Stomach (tissue), 9 donors: Measurements from ENCODE around the gene POLR3K. TPM values are rescaled to one million over a fixed set of nuclear protein-coding genes. Genes with fewer than 3 reads are reported as not detected.

Experiments used
- DNase-seq, 2 donors: peaks; one replicate each; pipeline versions ENCODE4 v3.0.0 to v3.0.0-alpha.2; 2013 to 2019
- H3K27ac ChIP-seq, 5 donors: fragments of 200-600 bp in 4 of 5; sonication (generic) in 4 of 5; one replicate each; pipeline ENCODE4 v1.5.1; 2013 to 2019; ENCODE audit warnings: mild to moderate bottlenecking in 1 of 5, moderate library complexity in 1 of 5
- H3K27me3 ChIP-seq, 3 donors: fragments of 200-600 bp; sonication (generic); one replicate each; pipeline ENCODE4 v1.5.1; 2017 to 2019; ENCODE audit warnings: mixed run types in 1 of 3
- H3K36me3 ChIP-seq, 4 donors: fragments of 200-600 bp; sonication (generic); 1 replicate in 3 of 4; 2 replicates in 1 of 4; pipeline ENCODE4 v1.5.1; 2016 to 2019
- H3K4me1 ChIP-seq, 4 donors: fragments of 200-600 bp; sonication (generic); one replicate each; pipeline ENCODE4 v1.5.1; 2016 to 2019
- H3K4me3 ChIP-seq, 4 donors: fragments of 200-600 bp; sonication (generic) in 3 of 4; one replicate each; pipeline ENCODE4 v1.5.1; 2016 to 2019; ENCODE audit warnings: mild to moderate bottlenecking in 1 of 4
- H3K9me3 ChIP-seq, 4 donors: fragments of 200-600 bp; sonication (generic); one replicate each; pipeline ENCODE4 v1.5.1; 2016 to 2019
- EP300 ChIP-seq: sonication (generic); formaldehyde crosslinking; IDR thresholded peaks from one replicate; pipeline ENCODE4 v1.6.1; 2017; ENCODE audit warnings: antibody characterized with exemption
- POLR2A ChIP-seq, 4 donors: fragments of 450-650 bp; IDR thresholded peaks; one replicate each; pipeline ENCODE4 v1.6.1; 2016; ENCODE audit warnings: antibody characterized with exemption in 4 of 4, control low read depth in 2 of 4, mild to moderate bottlenecking in 1 of 4, moderate library complexity in 1 of 4
- POLR2AphosphoS5 ChIP-seq, 3 donors: sonication (generic); formaldehyde crosslinking; IDR thresholded peaks; one replicate each; pipeline ENCODE4 v1.6.1; 2016; ENCODE audit warnings: antibody characterized with exemption in 3 of 3
- WGBS, 5 donors: extraction: QIAGEN DNeasy Blood & Tissue Kit in 3 of 5; methylation state at CpG; one replicate each; pipeline versions ENCODE4 v1.1.5 to v1.1.7; 2013 to 2018; 5-methylcytosine and 5-hydroxymethylcytosine counted together
- intact Hi-C: fragments of 100-400 bp; cut with DNase I; formaldehyde crosslinking; loops from one replicate; pipeline ENCODE4 v1.15.1; 2023; ENCODE audit warnings: low total_unique reads
- polyA plus RNA-seq, 3 donors: library from polyadenylated mRNA; stranded (reverse); fragments of 200-250 nt; gene quantifications; one replicate each; pipeline ENCODE4 v1.2.3, GENCODE V29; 2013
- total RNA-seq, 5 donors: library from RNA; depleted of rRNA; stranded (reverse); fragments of >200 nt; gene quantifications; one replicate each; pipeline versions ENCODE4 v1.1.0 to v1.2.3, GENCODE V29; 2014 to 2016
- TF ChIP-seq, protein P1 (sequence below), 7 experiments: fragments of 450-650 bp in 4 of 7; fragments of 200-600 bp in 3 of 7; sonication (generic) in 3 of 7; IDR thresholded peaks; one replicate each; pipeline ENCODE4 v1.5.1; 2016 to 2019; ENCODE audit warnings: antibody characterized with exemption in 7 of 7, control low read depth in 2 of 7, mild to moderate bottlenecking in 1 of 7
- donor health status: healthy with polysubstance abuse.
- donor health status: Bipolar disorder and iron deficiency.
- donor health status: healthy.

POLR3K gene
- total and polyA plus RNA-seq, 8 donors = 2.2 to 13.3 (median 8.1) TPM; not detected in 2

DNA sequence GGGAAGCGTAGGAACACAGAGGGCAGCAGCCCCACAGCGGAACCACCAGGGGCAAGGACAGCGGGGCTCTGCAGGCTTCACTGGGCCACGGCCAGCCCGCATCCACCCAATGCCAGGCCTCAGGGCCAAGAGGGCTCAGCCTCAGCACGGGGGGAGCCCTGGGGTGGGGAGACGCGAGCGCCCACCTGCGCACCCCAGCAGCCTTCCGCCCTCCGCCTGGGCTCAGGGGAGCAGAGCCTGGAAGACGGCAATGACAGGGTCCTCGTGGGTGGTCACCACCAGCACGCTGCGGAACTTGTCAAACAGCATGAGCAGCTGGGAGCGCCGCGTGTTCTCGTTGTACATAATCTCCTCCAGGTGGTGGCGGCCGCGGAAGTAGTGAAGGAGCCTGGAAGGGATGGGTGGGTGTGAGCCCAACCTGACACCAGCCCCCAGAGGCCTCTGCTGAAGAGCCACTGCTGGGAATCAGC, 33.1 kb upstream of the POLR3K start:
- peaks cover 45 to 80% (median 73%) of the 10 kb centered on the region in 4 donors for H3K36me3 ChIP-seq

DNA sequence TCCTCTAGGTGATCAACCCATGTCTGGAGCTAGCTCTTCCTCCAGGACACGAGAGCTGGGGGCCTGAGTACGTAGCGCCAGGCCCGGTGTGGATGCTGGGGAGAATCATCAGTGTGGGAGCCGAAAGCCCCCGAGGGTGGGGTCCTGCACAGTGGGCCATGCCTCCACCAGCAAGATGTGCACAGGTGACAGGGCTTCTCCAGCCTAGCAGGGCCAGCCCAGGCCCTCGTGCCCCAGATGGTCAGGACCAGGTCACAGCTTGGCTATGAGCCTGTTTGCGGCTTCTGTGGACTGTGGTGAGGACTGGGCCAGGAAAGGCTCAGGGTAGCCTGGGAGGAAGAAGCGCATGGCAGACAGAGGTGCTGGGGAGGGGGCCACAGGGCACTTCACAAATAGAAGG, 32.5 kb upstream of the POLR3K start:
- Histone ChIP-seq H3K4me1 (peaks cover 25 to 38% (median 26%) of the 10 kb centered on the region in 4 donors), H3K9me3 (no peaks in the 10 kb centered on the region), H3K27me3 (no peaks in the 10 kb centered on the region), H3K4me3 (no peak overlapping the region), H3K36me3 (peaks cover 45 to 82% (median 77%) of the 10 kb centered on the region in 4 donors), H3K27ac (peak overlapping the region in 3 of 5 donors; percentile 62 to 77 (median 77))
- DNase-seq = no peak
- intact Hi-C loops = no loop called here
- TF ChIP-seq EP300 (no peak), POLR2A (IDR thresholded peaks at IDR 0.05) (no peak), POLR2AphosphoS5 (IDR thresholded peaks at IDR 0.05) (no peak)
- TF ChIP-seq, protein P1, sequence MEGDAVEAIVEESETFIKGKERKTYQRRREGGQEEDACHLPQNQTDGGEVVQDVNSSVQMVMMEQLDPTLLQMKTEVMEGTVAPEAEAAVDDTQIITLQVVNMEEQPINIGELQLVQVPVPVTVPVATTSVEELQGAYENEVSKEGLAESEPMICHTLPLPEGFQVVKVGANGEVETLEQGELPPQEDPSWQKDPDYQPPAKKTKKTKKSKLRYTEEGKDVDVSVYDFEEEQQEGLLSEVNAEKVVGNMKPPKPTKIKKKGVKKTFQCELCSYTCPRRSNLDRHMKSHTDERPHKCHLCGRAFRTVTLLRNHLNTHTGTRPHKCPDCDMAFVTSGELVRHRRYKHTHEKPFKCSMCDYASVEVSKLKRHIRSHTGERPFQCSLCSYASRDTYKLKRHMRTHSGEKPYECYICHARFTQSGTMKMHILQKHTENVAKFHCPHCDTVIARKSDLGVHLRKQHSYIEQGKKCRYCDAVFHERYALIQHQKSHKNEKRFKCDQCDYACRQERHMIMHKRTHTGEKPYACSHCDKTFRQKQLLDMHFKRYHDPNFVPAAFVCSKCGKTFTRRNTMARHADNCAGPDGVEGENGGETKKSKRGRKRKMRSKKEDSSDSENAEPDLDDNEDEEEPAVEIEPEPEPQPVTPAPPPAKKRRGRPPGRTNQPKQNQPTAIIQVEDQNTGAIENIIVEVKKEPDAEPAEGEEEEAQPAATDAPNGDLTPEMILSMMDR (IDR thresholded peaks at IDR 0.05) = no peak
- WGBS, 5 donors = 74 to 100% (median 79%) methylated on average over 3 to 9 of the region's 9 CpGs

More for the DNA sequence above, 33.1 kb upstream of the POLR3K start:
- intact Hi-C loops = no loop called here
- H3K4me1 ChIP-seq = peaks cover 25 to 40% (median 28%) of the 10 kb centered on the region in 4 donors
- no peaks in the 10 kb centered on the region for H3K27me3 ChIP-seq
- H3K4me3 ChIP-seq = no peak overlapping the region
- peak overlapping the region in 2 of 5 donors; percentile 62 to 77 for H3K27ac ChIP-seq
- 77 to 86% (median 84%) methylated on average over 15 to 23 of the region's 23 CpGs for WGBS, 5 donors
- H3K9me3 ChIP-seq = no peaks in the 10 kb centered on the region
- no peak for TF ChIP-seq EP300
- TF ChIP-seq POLR2AphosphoS5 (IDR thresholded peaks at IDR 0.05) = no peak
- TF ChIP-seq, protein P1 (IDR thresholded peaks at IDR 0.05) = no peak
- TF ChIP-seq POLR2A (IDR thresholded peaks at IDR 0.05) = no peak
- DNase-seq = no peak

- intact Hi-C loops = no loop called here
- H3K4me3 ChIP-seq = no peak overlapping the region
- H3K27me3 ChIP-seq = no peaks in the 10 kb centered on the region
- 56 to 89% (median 84%) methylated on average over 9 to 18 of the region's 18 CpGs for WGBS, 5 donors
- H3K4me1 ChIP-seq = peaks cover 25 to 43% (median 26%) of the 10 kb centered on the region in 4 donors
- peaks cover 45 to 82% (median 78%) of the 10 kb centered on the region in 4 donors for H3K36me3 ChIP-seq
- no peaks in the 10 kb centered on the region for H3K9me3 ChIP-seq
- TF ChIP-seq POLR2A (IDR thresholded peaks at IDR 0.05) (no peak), POLR2AphosphoS5 (IDR thresholded peaks at IDR 0.05) (no peak), EP300 (no peak)
- TF ChIP-seq, protein P1 (IDR thresholded peaks at IDR 0.05) = no peak
- no peak for DNase-seq
- peak overlapping the region in 4 of 5 donors; percentile 62 to 77 (median 70) for H3K27ac ChIP-seq
Measured at GRCh38 chr16:85407-85782, 32.0 kb upstream of the POLR3K start.

DNA sequence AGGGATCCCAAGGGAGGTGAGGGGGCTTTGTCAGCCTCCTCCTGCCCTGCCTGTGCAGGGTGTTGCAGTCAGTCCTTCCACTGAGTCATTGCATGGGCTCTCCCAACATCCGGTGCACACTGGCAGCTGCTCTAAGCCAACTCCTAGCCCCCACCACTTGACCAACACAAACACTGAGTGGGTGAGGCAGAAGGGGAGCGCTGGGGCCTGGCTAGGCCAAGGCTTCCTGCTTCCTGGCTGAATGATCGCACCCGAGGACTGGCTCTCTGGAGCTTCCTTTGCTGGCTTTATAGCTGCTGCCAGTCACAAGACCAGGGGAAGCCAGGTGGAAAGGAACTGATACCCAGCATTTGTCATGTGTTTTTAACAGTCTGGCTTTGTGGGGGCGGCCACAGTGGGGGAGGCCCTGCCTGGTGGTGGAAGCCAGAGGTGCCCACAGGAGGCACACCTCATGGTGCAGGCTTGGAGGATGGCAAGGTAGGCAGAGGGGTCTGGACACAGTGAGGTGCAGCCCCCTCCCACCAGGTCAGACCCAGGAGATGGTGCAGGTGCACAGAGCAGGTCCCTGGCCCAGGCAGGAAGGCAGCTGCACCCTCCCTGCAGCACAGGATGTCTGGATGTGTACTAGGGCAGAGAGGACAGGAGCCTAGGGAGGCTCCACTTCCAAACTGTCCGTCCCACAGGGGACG, 31.5 kb upstream of the POLR3K start:
- Histone ChIP-seq H3K27me3 (no peaks in the 10 kb centered on the region), H3K9me3 (no peaks in the 10 kb centered on the region), H3K4me1 (peaks cover 25 to 45% (median 27%) of the 10 kb centered on the region in 4 donors), H3K36me3 (peaks cover 40 to 82% (median 77%) of the 10 kb centered on the region in 4 donors), H3K4me3 (no peak overlapping the region), H3K27ac (peak overlapping the region; percentile 17 to 77 (median 64))
- intact Hi-C loops = no loop called here
- WGBS, 5 donors = 4 to 39% (median 28%) methylated on average over 5 to 7 of the region's 7 CpGs
- TF ChIP-seq, protein P1 (IDR thresholded peaks at IDR 0.05) = no peak
- TF ChIP-seq POLR2AphosphoS5 (IDR thresholded peaks at IDR 0.05) = peak; percentile 29 to 79 (median 35)
- peak; percentile 53 to 81 for DNase-seq
